DND-41 (cell line): ENCODE data around the gene ASPM.

Experiments
- ATAC-seq: fragments of 200-7000 bp; cut with Tn5 transposase; 3 replicates; pipeline ENCODE4 v1.9.1; 2021; ENCODE audit warnings: low read depth; ENCODE audit not compliant: insufficient read depth
- DNase-seq: peaks from one replicate; pipeline ENCODE4 v3.0.0-alpha.2; 2020
- H2AFZ ChIP-seq: 2 replicates; pipeline ENCODE4 v1.6.0; 2012; ENCODE audit warnings: low read depth, low read length
- H3K27ac ChIP-seq: 2 replicates; pipeline ENCODE4 v1.5.1; 2012; ENCODE audit warnings: low read length, inconsistent platforms
- H3K27me3 ChIP-seq: fragments of 200-600 bp; sonication (generic); 2 replicates; pipeline ENCODE4 v1.6.0; 2012; ENCODE audit warnings: low read length, mild to moderate bottlenecking, inconsistent platforms; ENCODE audit not compliant: insufficient read depth, poor library complexity
- H3K36me3 ChIP-seq: 2 replicates; pipeline ENCODE4 v1.5.1; 2012; ENCODE audit warnings: low read length, inconsistent platforms; ENCODE audit not compliant: insufficient read depth
- H3K4me1 ChIP-seq: 2 replicates; pipeline ENCODE4 v1.5.1; 2012; ENCODE audit warnings: mild to moderate bottlenecking, low read length; ENCODE audit not compliant: insufficient read depth
- H3K4me2 ChIP-seq: 2 replicates; pipeline ENCODE4 v1.6.0; 2012; ENCODE audit warnings: mild to moderate bottlenecking, moderate library complexity, low read length, inconsistent platforms; ENCODE audit not compliant: insufficient read depth
- H3K4me3 ChIP-seq, 2 experiments: fragments of 200-600 bp in 1 of 2; shearing (Covaris generic) in 1 of 2; 2 replicates each; pipeline ENCODE4 v1.5.1; 2012 to 2016; ENCODE audit warnings: inconsistent platforms in 2 of 2, low read length in 2 of 2, mild to moderate bottlenecking in 2 of 2, low read depth in 1 of 2, moderate library complexity in 1 of 2
- H3K79me2 ChIP-seq: 2 replicates; pipeline ENCODE4 v1.6.0; 2012; ENCODE audit warnings: low read length, inconsistent platforms; ENCODE audit not compliant: insufficient read depth
- H3K9ac ChIP-seq: 2 replicates; pipeline ENCODE4 v1.6.0; 2012; ENCODE audit warnings: low read depth, mild to moderate bottlenecking, inconsistent platforms, low read length, moderate library complexity
- H3K9me3 ChIP-seq: 2 replicates; pipeline ENCODE4 v1.5.1; 2012; ENCODE audit warnings: low read length, moderate library complexity, mild to moderate bottlenecking, inconsistent platforms; ENCODE audit not compliant: insufficient read depth, severe bottlenecking
- H4K20me1 ChIP-seq: 2 replicates; pipeline ENCODE4 v1.6.0; 2012; ENCODE audit warnings: low read length; ENCODE audit not compliant: insufficient read depth
- CTCF ChIP-seq: IDR thresholded peaks from 2 replicates; pipeline ENCODE4 v1.5.1; 2012; ENCODE audit warnings: borderline replicate concordance, low read length, moderate library complexity, mild to moderate bottlenecking; ENCODE audit not compliant: poor library complexity, severe bottlenecking; ENCODE audit errors: extremely low read depth
- EZH2 ChIP-seq: IDR thresholded peaks from 3 replicates; pipeline ENCODE4 v1.6.1; 2012; ENCODE audit warnings: borderline replicate concordance, low read depth, mild to moderate bottlenecking, moderate library complexity, low read length, inconsistent platforms; ENCODE audit not compliant: severe bottlenecking

ASPM gene

GRCh38 chr1:197093226-197093885, 53.1 kb downstream of the ASPM start:
- Histone ChIP-seq H3K27ac (no peak overlapping the region), H4K20me1 (no peaks in the 10 kb centered on the region), H3K9me3 (no peaks in the 10 kb centered on the region), H3K4me2 (no peak overlapping the region), H2AFZ (no peak overlapping the region), H3K4me3 (no peak overlapping the region), H3K27me3 (no peaks in the 10 kb centered on the region), H3K4me1 (no peaks in the 10 kb centered on the region), H3K9ac (no peak overlapping the region), H3K36me3 (peaks cover 90% of the 10 kb centered on the region), H3K79me2 (no peaks in the 10 kb centered on the region)
- DNase-seq = no peak
- TF ChIP-seq CTCF (no peak), EZH2 (no peak)
- ATAC-seq = no peak

GRCh38 chr1:197092491-197093023, 53.9 kb downstream of the ASPM start:
- no peak overlapping the region for H2AFZ ChIP-seq
- DNase-seq (no peak), ATAC-seq (no peak)
- H3K79me2 ChIP-seq = no peaks in the 10 kb centered on the region
- H3K27me3 ChIP-seq = no peaks in the 10 kb centered on the region
- H3K4me3 ChIP-seq = no peak overlapping the region
- H3K4me1 ChIP-seq = no peaks in the 10 kb centered on the region
- no peak overlapping the region for H3K9ac ChIP-seq
- TF ChIP-seq CTCF (no peak), EZH2 (no peak)
- H3K4me2 ChIP-seq = no peak overlapping the region
- no peak overlapping the region for H3K27ac ChIP-seq
- peaks cover 95% of the 10 kb centered on the region for H3K36me3 ChIP-seq
- H4K20me1 ChIP-seq = no peaks in the 10 kb centered on the region
- H3K9me3 ChIP-seq = no peaks in the 10 kb centered on the region

DNA sequence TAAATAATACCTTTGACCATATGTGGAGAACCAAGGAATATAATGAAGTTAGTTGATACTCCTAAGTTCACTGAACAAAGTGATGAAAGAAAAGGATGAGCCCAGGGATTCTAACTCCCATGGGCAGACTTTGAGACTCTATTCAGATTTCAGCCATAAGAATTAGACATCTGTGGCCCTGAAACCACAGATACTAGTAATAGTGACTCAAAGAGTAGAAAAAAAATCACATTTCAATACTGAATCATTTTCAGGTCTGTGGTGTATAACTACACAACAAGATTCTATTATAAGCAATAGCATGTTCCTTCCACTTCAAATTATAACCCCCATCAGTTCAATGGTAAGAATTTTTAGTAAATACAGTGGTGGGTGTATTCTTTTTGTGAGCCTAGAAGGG, 63.0 kb downstream of the ASPM start:
- no peak overlapping the region for H3K4me2 ChIP-seq
- no peak overlapping the region for H3K9ac ChIP-seq
- H3K36me3 ChIP-seq = peaks cover 71% of the 10 kb centered on the region
- ATAC-seq (no peak), DNase-seq (no peak)
- no peaks in the 10 kb centered on the region for H3K27me3 ChIP-seq
- H3K79me2 ChIP-seq = no peaks in the 10 kb centered on the region
- no peak for TF ChIP-seq EZH2
- no peak for TF ChIP-seq CTCF
- H3K9me3 ChIP-seq = peaks cover 43% of the 10 kb centered on the region
- H3K27ac ChIP-seq = no peak overlapping the region
- H3K4me1 ChIP-seq = no peaks in the 10 kb centered on the region
- no peaks in the 10 kb centered on the region for H4K20me1 ChIP-seq
- H3K4me3 ChIP-seq = no peak overlapping the region
- H2AFZ ChIP-seq = no peak overlapping the region
